Measurements from ENCODE around the gene ATXN7L2.

The ATXN7L2 gene

GRCh38 chr1:109508001-109508872, 24.5 kb downstream of the ATXN7L2 start:
- DNase-seq (ENCODE audit: low spot score) = no peak
- TF ChIP-seq CTCF (IDR thresholded peaks at IDR 0.05; ENCODE audit: extremely low read depth, missing control alignments) = no peak

GRCh38 chr1:109508873-109509175, 25.1 kb downstream of the ATXN7L2 start:
- DNase-seq (ENCODE audit: low spot score) = no peak
- TF ChIP-seq CTCF (IDR thresholded peaks at IDR 0.05; ENCODE audit: extremely low read depth, missing control alignments) = no peak

GRCh38 chr1:109509176-109510134, 25.8 kb downstream of the ATXN7L2 start, which contains the start of gene AMIGO1:
Gene AMIGO1, minus strand, starts transcription at chr1:109509727. Its CDS starts 815 bp downstream, at chr1:109508912.
- no peak for TF ChIP-seq CTCF (IDR thresholded peaks at IDR 0.05; ENCODE audit: extremely low read depth, missing control alignments)
- DNase-seq (ENCODE audit: low spot score) = peak; percentile 85

- DNase-seq (ENCODE audit: low spot score) = no peak
- TF ChIP-seq CTCF (IDR thresholded peaks at IDR 0.05; ENCODE audit: extremely low read depth, missing control alignments) = no peak
Observed at GRCh38 chr1:109513110-109513710, 29.5 kb downstream of the ATXN7L2 start.

- no peak for DNase-seq (ENCODE audit: low spot score)
- no peak for TF ChIP-seq CTCF (IDR thresholded peaks at IDR 0.05; ENCODE audit: extremely low read depth, missing control alignments)
Observed at GRCh38 chr1:109514846-109515245, 31.1 kb downstream of the ATXN7L2 start.

GRCh38 chr1:109516872-109517271, 33.2 kb downstream of the ATXN7L2 start:
- no peak for TF ChIP-seq CTCF (IDR thresholded peaks at IDR 0.05; ENCODE audit: extremely low read depth, missing control alignments)
- DNase-seq (ENCODE audit: low spot score) = no peak
